ENCODE measurements around the gene RBBP8NL. TPM values are rescaled to one million over a fixed set of nuclear protein-coding genes. Genes with fewer than 3 reads are reported as not detected.

The RBBP8NL gene
- total RNA-seq, 1 experiment from 2014 or later = 0.28 TPM

DNA sequence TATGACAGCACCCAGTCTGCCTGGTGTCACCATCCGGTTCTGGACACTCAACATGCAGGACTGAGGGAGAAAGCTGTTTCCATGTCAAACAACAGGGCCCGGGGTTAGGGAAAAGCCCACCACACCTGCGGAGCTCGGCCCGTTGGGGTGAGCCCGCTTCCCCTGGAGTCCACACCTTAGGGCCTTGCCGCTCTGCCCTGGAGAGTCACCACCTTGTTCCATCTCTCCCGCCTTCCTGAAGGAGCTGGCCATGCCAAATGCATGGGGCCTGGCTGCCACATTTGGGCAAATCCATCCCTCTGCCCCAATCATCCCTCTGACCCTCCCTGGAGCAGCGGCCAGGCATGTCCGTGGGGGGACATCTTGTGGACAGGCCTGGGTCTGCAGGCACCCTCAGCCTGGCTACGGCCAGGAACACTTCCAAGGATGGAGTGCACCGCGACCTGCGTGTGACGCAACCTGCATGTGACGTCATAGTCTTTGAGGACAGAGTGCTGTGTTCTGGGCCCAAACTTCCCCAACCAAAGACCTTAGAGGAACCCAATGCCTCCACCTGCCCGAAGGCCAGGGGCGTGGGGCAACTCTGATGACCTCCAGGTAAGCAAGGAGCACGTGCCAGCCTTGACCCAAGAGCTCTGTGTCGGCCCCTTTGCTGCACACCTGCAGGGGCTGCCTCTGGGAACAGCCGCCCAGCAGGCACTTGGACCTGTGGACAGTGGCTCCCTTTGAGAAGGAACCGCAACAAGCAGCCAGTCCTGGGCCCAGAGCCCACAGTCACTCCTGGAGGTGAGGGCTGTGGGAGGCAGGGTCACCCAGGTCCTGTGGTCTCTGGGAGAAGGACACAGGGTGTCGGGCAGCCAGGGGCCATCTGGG, 22.0 kb downstream of the RBBP8NL start:
- no peak overlapping the region for H3K27ac ChIP-seq (ENCODE audit: insufficient read length, low read depth, low read length)
- Mint-ChIP-seq H3K36me3 (ENCODE audit: insufficient read depth in 1 of 3, low read depth in 3 of 3) (peaks cover 0 to 4% (median 0%) of the 10 kb centered on the region in 3 experiments; a peak in 1 of 7 replicates), H3K27me3 (ENCODE audit: low read depth) (peaks cover 16% of the 10 kb centered on the region), H3K9me3 (no peaks in the 10 kb centered on the region), H3K27ac (peak overlapping the region in 1 of 3 experiments; percentile 64; a peak in 1 of 7 replicates), H3K4me3 (peak overlapping the region; percentile 68 to 81), H3K4me1 (peaks cover 9 to 22% of the 10 kb centered on the region in 2 experiments)
- no peak overlapping the region for H2AK5ac ChIP-seq (ENCODE audit: insufficient read length, low read length)
- peak; percentile 72 for DNase-seq
- no peak overlapping the region for H3K23ac ChIP-seq (ENCODE audit: insufficient read length, low read depth, low read length)
- no peak overlapping the region for H3K4me2 ChIP-seq (ENCODE audit: insufficient read depth, insufficient read length, low read length)
- no peak overlapping the region for H3K14ac ChIP-seq (ENCODE audit: insufficient read depth, low read length)
- H2BK20ac ChIP-seq (ENCODE audit: low read depth, low read length, poor library complexity, severe bottlenecking) = no peak overlapping the region
- peak; percentile 65 for TF ChIP-seq CTCF (conservative IDR thresholded peaks at IDR 0.05)
- no peak overlapping the region for H3K56ac ChIP-seq (ENCODE audit: insufficient read length, low read depth, low read length)
- no peak overlapping the region for H2BK120ac ChIP-seq (ENCODE audit: low read depth, low read length, poor library complexity, severe bottlenecking)
- no CpG with 5 or more reads among the region's 23 CpGs for WGBS (ENCODE audit: extremely low coverage, insufficient read length, low lambda C conversion rate)
- no peaks in the 10 kb centered on the region for H3K79me1 ChIP-seq (ENCODE audit: insufficient read depth, low read depth, low read length, poor library complexity, severe bottlenecking)
- H3K4ac ChIP-seq (ENCODE audit: low read depth, low read length) = no peak overlapping the region
- H3K27me3 ChIP-seq (ENCODE audit: insufficient read depth, low read length) = no peaks in the 10 kb centered on the region
- H3K79me2 ChIP-seq (ENCODE audit: insufficient read depth, low read length) = no peaks in the 10 kb centered on the region
- no peaks in the 10 kb centered on the region for H4K20me1 ChIP-seq (ENCODE audit: control insufficient read depth, insufficient read depth, insufficient read length)
- no peak overlapping the region for H2BK15ac ChIP-seq (ENCODE audit: low read depth, low read length)
- no peaks in the 10 kb centered on the region for H3K23me2 ChIP-seq (ENCODE audit: insufficient read length, low read depth, low read length, poor library complexity, severe bottlenecking)
- no peaks in the 10 kb centered on the region for H3K4me1 ChIP-seq (ENCODE audit: insufficient read depth, low read length)
- H2BK5ac ChIP-seq (ENCODE audit: insufficient read length, low read length) = no peak overlapping the region
- no peak overlapping the region for H3T11ph ChIP-seq (ENCODE audit: low read length)
- H4K5ac ChIP-seq (ENCODE audit: insufficient read length, low read depth, low read length) = no peak overlapping the region
- no peak overlapping the region for H3K9ac ChIP-seq (ENCODE audit: extremely low read depth, insufficient read length, low read length)
- no peak overlapping the region for H2AFZ ChIP-seq (ENCODE audit: low read length)
- H3K9me3 ChIP-seq (ENCODE audit: control insufficient read depth, low read depth, low read length) = no peaks in the 10 kb centered on the region
- H4K8ac ChIP-seq (replicated peaks; ENCODE audit: insufficient read length, low read depth, low read length) = no peak overlapping the region
- no peak overlapping the region for H2BK12ac ChIP-seq (ENCODE audit: insufficient read length, low read depth, low read length)
- no peak overlapping the region for H4K91ac ChIP-seq (ENCODE audit: insufficient read length, low read depth, low read length)
- H3K18ac ChIP-seq (ENCODE audit: insufficient read length, low read depth, low read length) = no peak overlapping the region

Data from H9 (cell line).